Adrenal gland (tissue), 5 donors: ENCODE results near the gene CES1.

Experiments
- POLR2A ChIP-seq, 2 donors: fragments of 450-650 bp; IDR thresholded peaks; one replicate each; pipeline ENCODE4 v1.6.1; 2017; ENCODE audit warnings: antibody characterized with exemption in 2 of 2, mild to moderate bottlenecking in 2 of 2, moderate library complexity in 1 of 2
- TF ChIP-seq, protein P1 (sequence below), 6 experiments: fragments of 450-650 bp in 4 of 6; fragments of 200-600 bp in 2 of 6; sonication (generic) in 1 of 6; IDR thresholded peaks; 1 replicate in 5 of 6; 2 replicates in 1 of 6; pipeline versions ENCODE4 v1.5.1 to v1.8.0; 2016 to 2021; ENCODE audit warnings: antibody characterized with exemption in 6 of 6, mild to moderate bottlenecking in 2 of 6, moderate library complexity in 1 of 6
- donor health status: DM: no; HTN: no; CAD: no.

DNA sequence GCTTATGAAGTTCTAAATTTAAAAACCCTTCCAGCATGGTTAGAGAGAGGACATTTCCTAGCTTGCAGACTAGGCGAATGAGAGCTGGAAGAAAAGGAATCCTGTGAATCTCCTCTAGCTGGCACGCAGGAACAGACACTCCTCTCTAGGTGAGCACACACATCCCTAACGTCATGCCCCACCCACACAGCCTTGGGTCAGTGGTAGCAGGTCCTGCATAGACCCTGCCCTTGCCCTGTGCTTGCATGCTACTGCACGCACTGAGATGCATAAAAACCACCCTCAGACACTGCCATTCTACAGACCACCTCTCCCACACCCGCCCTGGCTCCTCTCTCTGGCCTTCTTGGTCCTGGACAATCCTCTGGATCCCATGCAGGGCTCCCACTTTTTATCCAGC is 23.5 kb downstream of the CES1 start:
- TF ChIP-seq, protein P1, sequence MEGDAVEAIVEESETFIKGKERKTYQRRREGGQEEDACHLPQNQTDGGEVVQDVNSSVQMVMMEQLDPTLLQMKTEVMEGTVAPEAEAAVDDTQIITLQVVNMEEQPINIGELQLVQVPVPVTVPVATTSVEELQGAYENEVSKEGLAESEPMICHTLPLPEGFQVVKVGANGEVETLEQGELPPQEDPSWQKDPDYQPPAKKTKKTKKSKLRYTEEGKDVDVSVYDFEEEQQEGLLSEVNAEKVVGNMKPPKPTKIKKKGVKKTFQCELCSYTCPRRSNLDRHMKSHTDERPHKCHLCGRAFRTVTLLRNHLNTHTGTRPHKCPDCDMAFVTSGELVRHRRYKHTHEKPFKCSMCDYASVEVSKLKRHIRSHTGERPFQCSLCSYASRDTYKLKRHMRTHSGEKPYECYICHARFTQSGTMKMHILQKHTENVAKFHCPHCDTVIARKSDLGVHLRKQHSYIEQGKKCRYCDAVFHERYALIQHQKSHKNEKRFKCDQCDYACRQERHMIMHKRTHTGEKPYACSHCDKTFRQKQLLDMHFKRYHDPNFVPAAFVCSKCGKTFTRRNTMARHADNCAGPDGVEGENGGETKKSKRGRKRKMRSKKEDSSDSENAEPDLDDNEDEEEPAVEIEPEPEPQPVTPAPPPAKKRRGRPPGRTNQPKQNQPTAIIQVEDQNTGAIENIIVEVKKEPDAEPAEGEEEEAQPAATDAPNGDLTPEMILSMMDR (IDR thresholded peaks at IDR 0.05), result no peak
- TF ChIP-seq POLR2A (IDR thresholded peaks at IDR 0.05), result no peak
